B cell (primary cell): ENCODE data around the gene DTHD1.

Experiments
- CTCF ChIP-seq: fragments of 200-600 bp; IDR thresholded peaks from one replicate; pipeline ENCODE4 v1.8.0; 2022; ENCODE audit warnings: antibody characterized with exemption, mild to moderate bottlenecking
- EZH2 ChIP-seq: IDR thresholded peaks from 2 replicates; pipeline ENCODE4 v1.6.1; 2012; ENCODE audit warnings: borderline replicate concordance, low read depth, mild to moderate bottlenecking, moderate library complexity, low read length; ENCODE audit not compliant: insufficient read depth, poor library complexity, severe bottlenecking

GRCh38 chr4:36241771-36242170 is 39.6 kb upstream of the DTHD1 start:
- TF ChIP-seq CTCF (no peak), EZH2 (no peak)
